Measurements from ENCODE around the gene SCN3B. TPM values are rescaled to one million over a fixed set of nuclear protein-coding genes. Genes with fewer than 3 reads are reported as not detected.

The SCN3B gene
- total and polyA plus RNA-seq, 2 donors from 2014 or later: 0.43 to 2.8 TPM

DNA sequence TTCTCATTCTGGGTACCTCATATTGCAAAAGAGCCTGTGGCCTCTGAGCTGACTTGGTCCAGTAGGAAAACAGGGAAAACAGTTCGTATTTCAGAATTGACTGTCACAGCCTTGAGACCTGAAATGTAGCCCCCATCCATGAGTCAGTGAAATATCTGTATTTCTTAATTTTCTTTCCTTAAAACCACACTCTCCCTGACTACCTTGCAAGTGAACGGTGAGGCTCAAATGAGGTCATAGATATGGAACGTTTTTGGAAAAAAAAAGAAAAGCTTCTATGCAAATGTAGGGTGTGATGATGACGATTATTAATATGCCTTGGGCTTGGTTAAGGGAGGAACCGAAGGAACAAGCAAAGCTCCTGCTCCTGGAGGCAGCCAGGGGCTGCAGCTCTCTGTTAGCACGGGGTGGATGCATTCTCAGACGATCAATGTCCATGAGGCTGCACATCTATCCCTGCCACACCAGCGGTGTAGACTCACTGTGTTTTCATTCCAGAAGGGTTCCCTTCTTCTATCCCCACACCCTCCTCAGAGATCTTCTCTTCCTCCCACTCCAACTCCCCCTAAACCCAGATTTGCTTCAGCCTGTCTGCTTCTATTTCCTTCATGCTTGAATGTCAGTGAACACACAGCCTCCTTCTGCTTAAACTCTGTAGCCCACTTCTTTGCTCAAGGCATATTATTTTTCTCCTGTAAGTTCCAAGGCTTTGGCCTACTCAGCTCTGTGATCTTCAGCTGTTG, 29.2 kb upstream of the SCN3B start:
- Histone ChIP-seq H3K27me3 (ENCODE audit: control insufficient read depth, insufficient read depth, low read length) (no peaks in the 10 kb centered on the region), H3K4me1 (ENCODE audit: control insufficient read depth in 2 of 3, insufficient read depth in 2 of 3, low read depth in 1 of 3, low read length in 3 of 3) (no peaks in the 10 kb centered on the region), H3K4me3 (ENCODE audit: low read length in 3 of 3) (no peak overlapping the region), H3K27ac (ENCODE audit: low read depth in 2 of 2, low read length in 2 of 2) (no peak overlapping the region), H3K36me3 (ENCODE audit: control insufficient read depth in 2 of 3, insufficient read depth in 3 of 3, low read length in 3 of 3) (no peaks in the 10 kb centered on the region), H3K9ac (ENCODE audit: low read length in 3 of 3) (no peak overlapping the region), H3K9me3 (ENCODE audit: control insufficient read depth in 2 of 3, insufficient read depth in 1 of 3, low read length in 3 of 3) (no peaks in the 10 kb centered on the region)
- DNase-seq (no peak), FAIRE-seq (no peak)
- intact Hi-C loops (cut with DNase I): no loop called here
- TF ChIP-seq, protein P1, sequence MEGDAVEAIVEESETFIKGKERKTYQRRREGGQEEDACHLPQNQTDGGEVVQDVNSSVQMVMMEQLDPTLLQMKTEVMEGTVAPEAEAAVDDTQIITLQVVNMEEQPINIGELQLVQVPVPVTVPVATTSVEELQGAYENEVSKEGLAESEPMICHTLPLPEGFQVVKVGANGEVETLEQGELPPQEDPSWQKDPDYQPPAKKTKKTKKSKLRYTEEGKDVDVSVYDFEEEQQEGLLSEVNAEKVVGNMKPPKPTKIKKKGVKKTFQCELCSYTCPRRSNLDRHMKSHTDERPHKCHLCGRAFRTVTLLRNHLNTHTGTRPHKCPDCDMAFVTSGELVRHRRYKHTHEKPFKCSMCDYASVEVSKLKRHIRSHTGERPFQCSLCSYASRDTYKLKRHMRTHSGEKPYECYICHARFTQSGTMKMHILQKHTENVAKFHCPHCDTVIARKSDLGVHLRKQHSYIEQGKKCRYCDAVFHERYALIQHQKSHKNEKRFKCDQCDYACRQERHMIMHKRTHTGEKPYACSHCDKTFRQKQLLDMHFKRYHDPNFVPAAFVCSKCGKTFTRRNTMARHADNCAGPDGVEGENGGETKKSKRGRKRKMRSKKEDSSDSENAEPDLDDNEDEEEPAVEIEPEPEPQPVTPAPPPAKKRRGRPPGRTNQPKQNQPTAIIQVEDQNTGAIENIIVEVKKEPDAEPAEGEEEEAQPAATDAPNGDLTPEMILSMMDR (IDR thresholded peaks at IDR 0.05; ENCODE audit: borderline replicate concordance, extremely low read depth, insufficient read depth): no peak

DNA sequence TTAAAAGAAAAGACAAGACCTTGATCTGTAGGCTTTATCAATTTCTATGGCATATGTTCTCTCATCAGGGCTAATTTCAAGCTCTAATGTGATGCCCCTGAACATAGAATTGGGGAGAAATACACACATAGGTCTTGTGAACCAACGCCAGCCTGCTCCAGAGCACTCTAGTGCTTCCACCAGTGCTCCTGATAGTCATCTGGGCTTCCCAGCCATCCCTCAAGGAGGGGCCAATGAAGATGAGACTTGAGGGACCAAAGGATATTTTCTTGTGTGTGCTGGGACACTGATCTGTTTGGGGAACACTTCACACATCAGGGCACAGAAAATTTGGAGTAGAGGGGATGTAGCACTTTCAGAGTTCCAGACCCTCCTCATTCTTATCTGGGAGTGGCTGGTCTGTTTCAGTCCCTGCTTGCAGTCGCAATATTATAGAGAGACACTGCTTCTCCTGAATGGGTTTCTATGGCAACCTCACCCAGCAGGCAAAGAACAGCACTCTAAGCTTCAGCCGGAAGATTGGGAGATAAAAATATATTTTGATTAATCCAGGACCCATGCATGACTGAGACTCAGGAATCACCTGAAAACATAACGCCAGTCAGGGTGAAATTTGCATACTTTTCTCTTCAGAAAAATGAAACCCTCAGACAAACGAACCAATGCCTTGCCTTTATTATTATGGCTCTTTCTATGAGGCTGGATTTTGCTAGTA, 28.4 kb upstream of the SCN3B start:
- Histone ChIP-seq H3K4me1 (ENCODE audit: control insufficient read depth in 2 of 3, insufficient read depth in 2 of 3, low read depth in 1 of 3, low read length in 3 of 3) (no peaks in the 10 kb centered on the region), H3K9me3 (ENCODE audit: control insufficient read depth in 2 of 3, insufficient read depth in 1 of 3, low read length in 3 of 3) (no peaks in the 10 kb centered on the region), H3K4me3 (ENCODE audit: low read length in 3 of 3) (no peak overlapping the region), H3K27me3 (ENCODE audit: control insufficient read depth, insufficient read depth, low read length) (no peaks in the 10 kb centered on the region), H3K9ac (ENCODE audit: low read length in 3 of 3) (no peak overlapping the region), H3K36me3 (ENCODE audit: control insufficient read depth in 2 of 3, insufficient read depth in 3 of 3, low read length in 3 of 3) (no peaks in the 10 kb centered on the region), H3K27ac (ENCODE audit: low read depth in 2 of 2, low read length in 2 of 2) (no peak overlapping the region)
- peak in 3 of 5 donors; percentile 38 to 60 (median 44) for DNase-seq
- no peak for FAIRE-seq
- TF ChIP-seq, protein P1 (IDR thresholded peaks at IDR 0.05; ENCODE audit: borderline replicate concordance, extremely low read depth, insufficient read depth): no peak
- intact Hi-C loops (cut with DNase I): no loop called here

DNA sequence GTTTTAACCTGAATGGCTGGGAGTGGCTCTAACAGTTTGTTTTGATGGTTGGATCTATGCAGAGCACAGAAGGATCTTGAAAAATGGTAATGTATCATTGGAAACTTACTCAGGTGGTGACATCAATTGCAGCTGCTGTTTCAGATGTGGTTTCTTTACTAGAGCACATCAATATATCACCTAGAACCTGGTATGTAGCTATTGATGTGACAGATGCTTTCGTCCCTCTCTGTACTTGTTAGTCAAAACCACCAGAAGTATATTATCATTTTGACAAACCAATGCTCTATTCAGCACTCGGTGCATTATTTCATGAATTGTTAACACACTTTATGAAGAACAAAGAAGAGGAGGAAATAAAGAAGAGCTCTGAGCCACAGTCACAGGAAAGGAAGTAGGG, 26.6 kb upstream of the SCN3B start:
- intact Hi-C loops (cut with DNase I): no loop called here
- Histone ChIP-seq H3K27ac (ENCODE audit: low read depth in 2 of 2, low read length in 2 of 2) (no peak overlapping the region), H3K9ac (ENCODE audit: low read length in 3 of 3) (no peak overlapping the region), H3K4me1 (ENCODE audit: control insufficient read depth in 2 of 3, insufficient read depth in 2 of 3, low read depth in 1 of 3, low read length in 3 of 3) (no peaks in the 10 kb centered on the region), H3K9me3 (ENCODE audit: control insufficient read depth in 2 of 3, insufficient read depth in 1 of 3, low read length in 3 of 3) (no peaks in the 10 kb centered on the region), H3K27me3 (ENCODE audit: control insufficient read depth, insufficient read depth, low read length) (no peaks in the 10 kb centered on the region), H3K36me3 (ENCODE audit: control insufficient read depth in 2 of 3, insufficient read depth in 3 of 3, low read length in 3 of 3) (no peaks in the 10 kb centered on the region), H3K4me3 (ENCODE audit: low read length in 3 of 3) (no peak overlapping the region)
- FAIRE-seq (no peak), DNase-seq (no peak)
- TF ChIP-seq, protein P1 (IDR thresholded peaks at IDR 0.05; ENCODE audit: borderline replicate concordance, extremely low read depth, insufficient read depth): no peak
